ENCODE measurements around the gene UBR4.

The UBR4 gene

DNA sequence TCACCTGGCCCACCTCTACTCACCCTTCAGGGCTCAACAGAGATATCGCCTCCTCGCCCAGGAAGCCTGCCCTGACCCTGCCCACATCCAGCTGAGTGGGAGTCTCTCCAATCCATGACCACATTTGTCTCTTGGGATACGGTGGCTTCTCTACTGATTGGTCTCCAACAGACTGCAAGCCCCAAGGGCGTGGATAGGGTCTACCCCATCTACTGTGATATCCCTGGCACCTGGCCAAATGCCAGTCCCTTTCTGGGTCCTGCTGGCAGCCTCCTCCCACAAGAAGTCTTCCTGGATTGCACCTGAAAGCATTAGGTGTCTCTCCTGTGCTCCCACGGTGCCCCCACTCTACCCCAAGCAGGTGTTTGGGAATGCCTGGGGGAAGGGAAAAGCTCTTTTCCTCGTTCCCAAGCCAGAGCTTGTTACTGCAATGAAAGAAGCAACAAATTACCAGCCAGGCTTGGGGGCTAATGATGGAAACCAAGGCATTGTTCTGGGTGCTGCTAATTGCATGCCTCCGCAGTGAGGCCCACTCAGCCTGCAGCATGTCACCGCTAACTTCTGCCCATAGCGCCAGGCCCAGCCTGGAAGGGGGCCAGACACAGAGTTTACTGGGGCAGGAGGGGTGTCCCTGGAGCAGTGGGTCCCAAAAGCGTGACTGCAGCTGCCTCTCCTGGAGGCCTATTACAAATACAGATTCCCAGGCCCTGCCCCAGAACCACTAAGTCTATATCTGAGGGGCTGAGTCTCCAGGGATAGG, 162.9 kb downstream of the UBR4 start:
- DNase-seq = no peak

DNA sequence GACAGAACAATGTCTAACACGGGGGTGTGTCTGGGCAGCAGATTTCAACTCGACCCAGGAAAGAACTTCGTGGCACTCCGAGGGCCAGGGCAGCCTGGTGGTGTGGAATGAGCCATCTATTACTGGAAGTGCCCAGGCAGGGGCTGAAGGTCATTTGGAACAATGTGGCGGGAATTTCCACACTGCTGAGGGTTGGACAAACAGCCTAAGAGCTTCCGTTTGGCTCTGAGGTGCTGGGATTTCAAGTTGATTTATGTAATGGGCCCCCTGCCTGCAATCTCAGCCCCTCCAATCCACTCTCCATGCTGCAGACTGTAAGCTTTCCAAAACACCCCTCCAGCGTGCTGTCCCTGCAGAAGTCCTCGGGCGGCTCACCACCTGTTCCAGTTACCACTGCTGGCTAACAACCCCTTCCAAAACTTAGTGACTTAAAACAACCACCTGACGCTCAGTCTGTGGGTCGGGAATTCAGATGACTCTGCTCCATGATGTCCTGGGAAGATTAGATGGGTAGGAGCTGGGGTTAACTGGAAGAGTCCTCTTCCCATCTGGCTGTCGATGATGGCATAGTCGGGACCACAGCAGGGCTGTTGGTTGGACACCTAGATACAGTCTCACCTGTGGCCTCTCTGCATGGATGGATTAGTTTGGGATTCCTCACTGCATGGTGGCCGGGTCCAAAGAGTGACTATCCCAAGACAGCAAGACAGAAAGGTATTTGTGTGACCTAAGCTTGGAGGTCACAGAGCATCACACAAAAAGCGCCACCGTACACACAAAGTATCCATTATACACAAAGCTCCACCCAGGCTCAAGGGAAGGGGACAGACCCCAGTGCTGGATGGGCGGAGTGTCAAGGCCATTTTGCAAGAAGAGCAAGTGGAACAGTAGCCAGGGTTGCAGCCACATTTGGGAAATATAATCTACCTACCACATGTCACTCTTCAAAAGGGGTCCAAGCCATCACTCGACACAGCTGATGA, 163.9 kb downstream of the UBR4 start:
- DNase-seq = no peak

DNA sequence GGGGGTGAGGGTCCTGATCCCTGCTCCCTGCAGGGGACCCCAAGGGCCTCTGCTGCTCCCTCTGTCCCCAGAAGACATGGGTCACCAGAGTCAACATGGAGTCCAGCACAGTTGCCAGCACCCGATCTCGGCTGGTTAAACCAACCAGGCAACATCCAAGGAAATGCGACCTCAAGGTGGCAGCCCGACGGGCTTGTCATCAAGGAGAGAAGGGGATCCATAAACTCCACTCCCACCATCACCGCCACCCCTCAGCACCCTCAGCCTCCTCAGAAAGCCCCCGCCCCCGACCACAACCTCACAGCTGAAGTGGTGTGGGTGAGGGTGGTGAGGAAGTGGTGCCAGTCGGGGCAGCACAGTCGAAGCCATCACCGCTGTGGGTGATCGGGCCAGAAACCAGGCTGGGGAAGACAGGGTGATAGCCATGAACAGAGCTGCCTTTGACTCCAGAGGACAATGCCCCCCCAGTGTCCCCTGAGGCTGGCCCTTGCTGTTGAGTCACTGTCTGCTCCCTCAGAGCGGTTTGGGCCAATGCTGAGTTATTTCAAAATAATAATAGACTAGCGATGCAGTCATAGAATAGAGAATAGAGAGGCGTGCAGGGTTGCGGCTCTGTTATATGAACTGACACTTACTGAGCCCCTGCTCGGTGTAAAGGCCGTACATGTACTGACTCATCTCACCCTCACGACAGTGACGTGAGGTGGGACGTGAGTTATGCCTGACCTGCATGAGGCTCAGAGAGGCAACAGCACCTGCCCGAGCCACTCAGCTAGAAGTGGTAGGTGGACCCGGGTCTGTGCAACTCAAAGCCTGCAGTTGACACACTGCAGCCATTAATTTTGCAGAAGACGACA, 164.9 kb downstream of the UBR4 start:
- no peak for DNase-seq

DNA sequence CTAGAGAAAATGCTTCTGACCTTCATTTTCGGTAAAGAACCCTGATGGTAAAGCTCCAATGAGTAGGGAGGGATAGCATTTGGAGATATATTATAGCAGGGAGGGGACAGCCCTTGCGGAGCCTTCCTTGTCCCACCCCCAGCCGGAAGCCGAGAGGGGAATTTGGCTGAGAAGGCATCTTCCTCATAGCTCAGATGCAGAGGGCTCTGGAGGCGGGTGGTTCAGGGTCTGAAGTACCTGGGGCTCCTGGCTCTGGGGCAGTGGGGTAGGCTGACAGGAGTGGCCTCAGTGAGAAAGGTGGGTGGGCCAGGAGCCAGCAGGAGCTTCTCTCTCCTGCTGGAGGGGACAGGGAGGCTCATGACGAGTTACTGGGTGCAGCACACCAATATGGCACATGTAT, 165.6 kb downstream of the UBR4 start:
- DNase-seq = no peak

DNA sequence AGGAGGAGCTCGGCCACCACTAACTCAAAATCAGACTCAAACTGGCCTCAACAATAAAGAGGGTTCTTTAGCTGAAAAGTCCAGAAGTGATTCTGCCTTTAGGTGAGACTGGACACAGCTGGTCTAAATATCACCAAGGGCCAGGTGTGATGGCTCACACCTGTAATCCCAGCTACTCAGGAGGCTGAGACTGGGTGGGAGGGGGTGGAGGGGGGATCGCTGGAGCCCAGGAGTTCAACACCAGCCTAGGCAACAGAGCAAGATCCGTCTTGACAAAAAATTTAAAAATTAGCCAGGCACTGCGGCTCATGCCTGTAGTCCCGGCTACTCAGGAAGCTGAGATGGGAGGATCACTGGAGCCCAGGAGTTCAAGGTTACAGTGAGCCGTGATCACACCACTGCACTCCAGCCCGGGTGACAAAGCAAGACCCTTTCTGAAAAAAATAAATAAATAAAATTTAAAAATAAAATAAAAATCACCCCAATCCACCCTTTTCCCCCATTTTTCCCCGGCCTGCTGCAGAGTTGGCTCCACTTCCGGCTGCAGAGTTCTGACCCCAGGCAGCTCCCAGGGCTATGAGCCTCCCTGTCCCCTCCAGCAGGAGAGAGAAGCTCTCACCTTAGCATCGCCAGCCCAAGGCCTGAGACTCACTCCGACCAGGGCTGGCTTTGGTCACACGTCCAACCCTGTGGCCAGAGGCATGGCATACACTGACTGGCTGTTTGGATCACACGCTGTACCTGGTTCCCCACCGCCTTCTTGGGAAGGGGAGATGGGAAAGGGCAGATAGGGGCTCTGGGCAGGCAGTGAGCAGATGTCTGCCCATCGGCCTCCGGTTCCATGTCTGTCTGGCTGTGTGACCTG, 166.3 kb downstream of the UBR4 start:
- DNase-seq = no peak

DNA sequence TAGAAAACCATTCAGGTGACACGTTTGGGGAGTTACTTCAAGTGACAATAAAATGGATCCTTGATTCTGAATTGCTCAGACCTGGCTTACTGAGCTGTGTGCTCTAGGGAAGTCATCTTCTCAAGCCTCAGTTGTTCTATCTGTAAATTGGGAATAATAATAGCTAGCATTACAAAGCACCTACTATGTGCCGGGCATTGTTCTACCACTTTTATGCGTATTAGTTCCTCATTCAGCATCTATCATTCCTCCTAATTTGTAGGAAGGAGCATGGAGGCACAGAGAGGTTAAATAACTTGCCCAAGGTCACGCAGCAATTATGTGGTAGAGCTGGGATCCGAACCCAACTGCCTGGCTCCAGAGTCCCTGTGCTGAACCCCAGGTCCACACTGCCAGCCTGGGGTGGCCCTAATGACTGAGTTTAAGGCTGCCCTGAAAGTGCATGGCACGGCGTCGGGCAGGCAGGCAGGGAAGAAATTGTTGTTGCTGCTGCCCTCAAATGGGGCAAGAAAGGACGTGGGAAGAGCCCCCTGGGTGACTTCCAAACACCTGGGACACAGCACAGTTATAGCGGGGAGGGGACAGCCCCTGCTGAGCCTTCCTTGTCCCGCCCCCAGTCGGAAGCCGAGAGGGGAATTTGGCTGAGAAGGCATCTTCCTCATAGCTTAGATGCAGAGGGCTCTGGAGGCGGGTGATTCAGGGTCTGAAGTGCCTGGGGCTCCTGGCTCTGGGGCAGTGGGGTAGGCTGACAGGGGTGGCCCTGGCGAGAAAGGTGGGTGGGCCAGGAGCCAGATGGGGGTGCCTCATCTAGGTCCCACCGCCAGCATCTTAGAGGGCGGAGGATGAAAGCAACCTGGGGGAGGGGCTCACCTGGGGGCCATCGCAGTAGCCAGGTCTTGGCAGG, 167.1 kb downstream of the UBR4 start:
- DNase-seq = no peak

DNA sequence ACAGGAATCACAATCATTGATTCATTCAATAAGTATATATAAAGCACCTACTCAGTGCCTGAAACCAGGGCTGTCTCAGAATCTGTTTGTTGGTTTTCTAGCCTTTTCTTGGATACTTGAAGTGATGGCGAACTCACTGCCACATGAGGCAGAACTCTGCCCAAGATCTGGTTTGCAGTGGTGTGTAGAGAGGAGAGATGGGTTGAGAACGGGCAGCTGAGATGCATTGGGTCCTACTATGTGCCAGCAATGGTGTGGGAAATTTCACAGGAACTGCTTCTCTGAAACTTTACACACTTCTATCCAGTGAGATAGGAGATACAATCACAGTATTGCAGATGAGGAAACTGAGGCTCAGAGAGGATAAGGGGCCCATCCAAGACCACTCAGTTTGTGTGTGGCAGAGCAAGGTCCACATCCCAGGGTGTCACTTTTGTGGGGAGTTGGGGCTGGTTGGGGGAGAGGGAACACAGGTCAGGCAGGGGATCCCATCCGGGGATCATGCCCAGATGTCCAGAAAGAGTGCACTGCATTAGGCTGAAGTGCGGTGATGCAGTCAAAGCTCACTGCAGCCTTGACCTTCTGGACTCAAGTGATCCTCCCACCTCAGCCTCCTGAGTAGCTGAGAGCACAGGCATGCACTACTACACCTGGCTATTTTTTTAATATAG, 169.9 kb downstream of the UBR4 start:
- no peak for DNase-seq

DNA sequence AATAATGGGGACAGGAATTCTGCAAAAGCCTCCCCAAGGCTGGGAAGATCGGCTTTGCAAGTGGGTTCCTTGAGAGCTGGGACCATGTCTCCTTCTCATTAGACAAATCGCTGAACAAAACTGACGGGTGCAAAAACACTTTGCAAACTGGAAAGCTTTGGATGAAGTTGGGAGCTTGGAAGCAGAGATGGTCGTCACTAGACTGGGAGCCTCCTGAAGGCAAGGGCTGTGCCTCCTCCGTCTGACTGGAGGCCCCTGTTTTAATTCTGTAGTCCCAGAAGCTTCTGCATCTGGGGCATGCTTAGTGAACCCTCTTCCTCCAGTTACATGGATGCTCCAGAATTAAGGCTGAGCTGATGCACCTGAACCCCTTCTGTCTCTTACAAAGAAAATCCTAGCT, 171.3 kb downstream of the UBR4 start:
- DNase-seq = no peak

DNA sequence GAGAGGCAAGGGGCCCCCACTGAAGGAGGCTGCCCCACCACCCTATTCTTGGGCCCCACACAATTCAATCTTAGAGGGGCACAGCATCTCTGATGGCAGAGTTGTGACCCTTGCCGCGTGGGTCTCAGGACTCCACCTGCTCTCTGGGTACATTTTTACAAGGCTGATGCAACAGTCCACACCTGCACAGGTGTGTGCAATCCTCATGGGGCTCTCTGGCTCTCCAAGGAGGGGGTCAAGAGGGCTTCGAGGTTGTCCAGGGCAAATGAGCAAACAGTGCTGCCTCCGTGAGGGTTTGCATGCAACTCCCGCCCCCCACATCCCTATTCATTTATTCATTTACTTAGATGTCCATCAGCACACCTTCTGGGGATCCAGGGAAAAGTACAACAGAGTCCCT, 172.0 kb downstream of the UBR4 start:
- no peak for DNase-seq

DNA sequence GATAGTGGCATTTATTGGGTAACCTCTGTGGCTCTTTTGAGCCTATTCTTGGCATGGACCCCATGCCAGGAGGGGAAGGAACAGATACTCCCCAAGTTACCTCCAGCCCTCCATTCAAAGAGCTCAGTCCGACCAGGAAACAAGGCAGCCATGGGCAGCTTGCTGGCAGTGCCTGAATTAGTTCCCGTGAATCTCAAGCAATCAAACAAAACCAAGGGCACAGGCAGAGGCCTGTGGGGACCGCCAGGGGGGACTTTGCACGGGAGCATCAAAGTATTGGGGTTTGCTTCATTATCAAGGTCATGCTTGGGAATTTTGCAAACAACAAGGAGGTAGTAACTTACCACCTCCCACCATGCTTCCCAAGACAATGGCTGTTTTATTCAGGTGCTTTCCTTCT, 172.4 kb downstream of the UBR4 start:
- no peak for DNase-seq

DNA sequence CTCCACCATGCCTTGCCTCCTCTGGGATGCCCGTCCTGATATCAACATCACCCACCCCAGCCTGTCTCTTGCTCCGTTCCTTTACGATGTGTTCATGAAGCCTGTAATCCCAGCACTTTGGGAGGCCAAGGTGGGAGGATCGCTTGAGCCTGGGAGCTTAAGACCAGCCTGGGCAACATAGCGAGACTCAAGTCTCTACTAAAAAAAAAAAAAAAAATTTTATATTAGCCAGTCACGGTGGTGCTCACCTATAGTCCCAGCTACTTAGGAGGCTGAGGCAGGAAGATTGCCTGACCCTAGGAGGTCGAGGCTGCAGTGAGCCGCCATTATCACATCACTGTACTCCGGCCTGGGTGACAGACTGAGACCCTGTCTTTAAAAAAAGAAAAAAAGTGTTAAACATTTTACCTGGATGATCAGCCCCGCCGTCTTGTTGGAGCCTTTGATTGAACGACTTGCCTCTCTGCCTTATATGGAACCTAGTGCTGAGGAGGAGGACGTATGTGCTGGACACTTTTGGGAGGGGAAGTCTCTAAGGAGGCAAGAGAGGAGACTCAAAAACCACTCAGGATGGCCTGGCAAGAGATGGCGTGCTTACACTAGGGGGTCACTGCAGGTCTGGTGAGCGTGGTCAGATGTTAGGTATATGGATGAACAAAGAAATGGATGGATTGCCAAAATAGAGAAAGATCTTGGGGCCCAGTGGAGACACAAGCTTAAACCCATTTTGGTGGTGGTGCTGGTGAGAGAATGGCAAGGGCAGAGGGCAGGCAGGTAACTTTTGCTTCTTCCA, 173.1 kb downstream of the UBR4 start:
- no peak for DNase-seq

DNA sequence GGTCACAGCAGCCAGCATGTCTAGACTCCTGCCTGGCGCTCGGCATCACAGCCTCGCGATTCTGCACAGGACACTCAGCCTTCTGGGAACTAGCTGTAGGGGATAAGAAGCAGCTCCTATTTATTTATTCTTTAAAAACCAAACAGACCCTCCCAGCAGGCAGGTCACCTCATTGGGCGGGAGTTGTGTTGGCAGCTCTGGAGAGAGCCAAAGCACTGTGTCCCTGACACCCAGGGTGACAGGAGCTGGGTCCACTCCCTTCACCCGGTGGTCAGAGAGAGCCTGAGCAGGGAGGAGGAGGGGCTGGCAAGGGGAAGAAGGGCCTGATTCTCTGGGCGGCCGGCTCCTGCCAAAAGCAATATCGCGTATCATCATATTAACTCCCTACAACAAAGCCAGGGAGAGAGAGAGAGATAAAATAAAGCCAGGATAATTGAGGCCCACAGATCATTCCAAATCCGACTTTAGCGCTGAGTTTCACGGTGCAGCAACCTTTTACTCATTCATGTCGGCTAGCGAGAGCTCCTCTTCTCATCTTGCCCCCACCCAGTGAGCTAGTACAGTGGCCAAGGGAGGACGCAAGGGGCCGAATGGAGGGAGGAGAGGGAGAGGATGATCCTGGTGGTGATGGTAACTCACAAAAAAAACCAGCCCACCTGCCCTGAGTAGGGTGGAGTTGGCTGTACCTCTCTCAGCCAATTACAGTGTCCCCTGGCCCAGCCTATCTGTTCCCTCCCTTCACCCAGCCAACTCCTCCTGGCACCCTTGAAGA, 173.8 kb downstream of the UBR4 start:
- no peak for DNase-seq

DNA sequence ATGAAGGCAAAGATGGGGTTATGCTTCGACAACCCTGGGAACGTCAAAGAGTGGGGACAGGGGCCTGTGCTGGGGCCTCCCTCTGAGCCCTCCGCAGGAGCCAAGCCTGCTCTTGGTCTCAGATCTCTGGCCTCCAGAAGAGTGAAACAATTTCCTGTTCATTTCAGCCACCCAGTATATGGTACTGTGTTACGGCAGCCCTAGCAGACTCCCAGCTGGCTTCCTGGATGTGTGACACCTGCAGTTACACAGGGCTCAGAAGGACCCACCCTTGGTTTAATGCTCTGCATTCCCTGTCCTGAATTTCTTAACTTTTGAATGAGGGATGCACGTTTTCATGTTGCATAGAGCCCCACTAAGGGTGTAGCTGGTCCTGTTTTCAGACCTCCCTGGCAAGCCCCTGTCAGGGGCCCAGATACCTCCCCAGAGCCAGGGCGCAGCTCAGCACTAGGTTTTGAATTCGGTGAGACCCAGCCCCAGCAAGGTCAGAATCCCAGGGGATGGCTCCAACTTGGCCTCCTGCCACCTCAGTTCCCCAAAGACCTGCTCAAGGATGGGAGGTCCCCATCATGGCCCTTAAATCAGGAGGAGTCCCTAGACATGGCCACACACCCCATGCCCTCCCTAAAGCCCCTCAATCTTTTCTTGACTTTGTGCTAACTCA, 174.6 kb downstream of the UBR4 start:
- DNase-seq = no peak

DNA sequence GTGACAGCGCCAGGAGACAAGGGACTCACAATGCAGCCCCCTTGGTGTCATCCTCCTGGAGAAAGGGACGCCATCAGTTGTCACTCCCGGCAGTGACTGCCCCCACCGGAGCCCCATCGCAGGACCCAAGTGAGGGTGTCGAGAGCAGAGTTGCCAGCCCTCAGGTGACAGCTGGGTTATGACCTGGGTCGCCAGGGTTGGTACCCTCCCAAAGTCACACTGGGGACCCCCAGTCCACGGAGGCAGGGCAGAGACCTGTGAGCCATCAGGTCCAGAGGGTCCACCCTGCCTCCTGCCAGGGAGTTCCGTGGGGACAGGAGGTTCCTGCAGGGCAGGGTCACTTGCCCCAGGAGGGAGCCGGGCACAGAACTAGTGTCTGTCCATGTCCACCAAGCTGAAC, 175.3 kb downstream of the UBR4 start:
- DNase-seq = no peak

DNA sequence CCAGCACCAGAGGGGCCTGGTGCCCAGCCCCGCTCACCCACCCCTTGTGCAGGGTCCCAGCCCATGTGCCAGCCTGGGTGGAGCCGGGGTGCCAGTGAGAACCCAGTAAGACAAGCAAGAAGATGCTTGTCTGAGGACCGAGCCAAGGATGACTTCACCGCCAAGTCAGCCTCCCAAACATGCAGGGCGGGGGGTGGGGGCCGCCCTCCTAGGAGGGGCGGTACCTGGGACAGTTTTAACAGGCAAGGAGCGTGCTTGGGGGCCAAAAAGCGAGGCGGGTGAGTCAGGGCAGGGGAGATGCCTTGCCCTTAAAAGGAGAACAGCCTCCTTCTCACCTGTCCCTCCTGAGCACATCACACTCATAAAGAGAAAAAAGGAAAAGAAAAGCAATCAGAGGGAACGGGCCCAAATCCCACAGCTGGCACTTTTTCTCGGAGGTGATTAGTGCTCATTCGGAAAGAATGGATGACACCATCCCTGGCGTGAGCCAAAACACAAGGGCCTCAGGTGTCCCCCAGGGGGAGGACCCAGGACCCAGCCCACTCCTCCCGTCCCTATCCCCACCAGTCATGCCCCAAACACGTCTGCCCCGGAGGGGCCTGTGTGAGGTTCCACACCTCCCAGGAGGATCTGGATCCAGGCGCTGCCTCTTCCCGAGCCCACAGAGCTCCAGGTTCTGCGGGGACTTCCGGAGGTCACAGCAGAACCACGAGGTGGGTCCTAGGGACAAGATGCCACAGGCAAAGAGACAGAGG, 176.0 kb downstream of the UBR4 start:
- DNase-seq = no peak

DNA sequence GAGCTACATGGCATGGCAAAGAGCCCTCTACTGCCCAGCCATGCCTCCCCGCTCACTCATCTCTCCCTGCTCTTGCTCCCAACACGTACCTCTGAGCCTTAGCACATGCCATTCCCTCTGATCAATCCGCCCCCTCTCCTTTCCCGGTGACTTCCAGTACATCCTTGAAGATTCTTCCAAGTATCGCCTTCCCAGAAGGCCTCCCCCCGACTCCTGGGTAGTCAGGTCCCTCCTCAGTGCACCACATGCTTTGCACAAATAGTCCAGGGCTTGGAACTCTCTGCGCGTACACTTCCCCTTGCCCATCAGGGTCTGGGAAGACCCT, 176.6 kb downstream of the UBR4 start:
- DNase-seq = no peak

DNA sequence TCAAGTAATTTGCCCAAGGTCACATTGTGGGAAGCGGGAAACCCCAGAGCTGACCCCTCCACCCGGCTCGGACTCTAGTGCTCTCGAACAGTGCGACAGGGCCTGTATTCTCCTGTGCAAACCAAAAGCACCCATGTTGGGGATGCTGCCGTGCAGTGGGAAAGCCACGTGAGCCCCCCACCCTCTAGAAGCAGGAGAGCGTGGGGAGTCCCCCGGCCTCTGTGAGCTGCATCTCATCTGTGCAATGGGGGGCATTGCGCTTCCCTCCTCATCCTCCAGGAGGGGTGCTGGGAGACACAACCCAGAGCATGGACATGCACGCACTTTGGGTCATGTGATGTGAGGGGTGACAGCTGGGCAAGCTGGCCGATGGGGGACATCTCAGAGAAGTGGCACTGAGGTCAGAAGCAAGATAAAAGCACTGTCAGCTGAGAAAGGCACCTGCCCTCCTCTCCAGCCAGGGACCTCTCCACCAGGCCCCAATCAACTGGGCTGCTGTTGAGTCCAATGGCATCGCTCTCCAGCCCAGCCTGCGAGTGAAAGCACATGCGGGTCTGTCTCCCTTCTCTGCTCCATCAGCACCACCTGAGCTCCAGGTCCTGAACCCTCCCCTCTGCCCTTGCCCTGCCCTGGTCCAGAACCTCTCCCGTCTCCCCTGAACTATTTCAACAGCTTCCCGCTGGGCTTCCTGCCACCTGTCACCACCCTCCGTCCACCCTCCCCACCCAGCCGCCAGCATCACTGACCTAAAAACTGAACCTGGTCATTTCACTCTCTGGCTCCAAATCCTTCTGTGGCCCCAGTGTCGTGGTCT, 177.2 kb downstream of the UBR4 start:
- no peak for DNase-seq

All from NK-92 treated with Interleukin-12 subunit alpha and Interleukin-12 subunit beta, amount 100 ng/mL, for 24 hours (cell line).